SK-N-SH (cell line): ENCODE results near the gene C12orf43. TPM values are rescaled to one million over a fixed set of nuclear protein-coding genes. Genes with fewer than 3 reads are reported as not detected.

Experiments
- CTCF ChIA-PET: fragments of 300-600, 350-600 bp; formaldehyde crosslinking; extraction: SDS; loops from one replicate; lab custom pipeline; 2021; lab: Yijun Ruan, JAX
- POLR2A ChIA-PET: fragments of 350-600 bp; sonication (Branson Sonifier 250); formaldehyde crosslinking; extraction: SDS; loops from one replicate; lab custom pipeline; 2020; ENCODE audit warnings: antibody characterized with exemption, inconsistent platforms; lab: Yijun Ruan, JAX
- DNase-seq: peaks from one replicate; pipeline ENCODE4 v3.0.0; 2012
- H2AFZ ChIP-seq: fragments of 200-600 bp; sonication (generic); 2 replicates; pipeline ENCODE4 v1.8.1; 2016; ENCODE audit warnings: antibody characterized with exemption, mild to moderate bottlenecking, low read depth
- H3F3A ChIP-seq: fragments of 200-600 bp; sonication (generic); replicated peaks from 2 replicates; pipeline ENCODE3; 2016; ENCODE audit warnings: antibody characterized with exemption, mild to moderate bottlenecking; ENCODE audit not compliant: insufficient read depth
- H3K27ac ChIP-seq, 2 experiments: fragments of 200-500 bp in 1 of 2; fragments of 200-600 bp in 1 of 2; sonication (Bioruptor generic) in 1 of 2; sonication (generic), shearing (Covaris generic) in 1 of 2; 2 replicates each; pipeline versions ENCODE4 v1.5.1 to v1.6.1; 2014 to 2016; ENCODE audit warnings: low read depth in 2 of 2, inconsistent platforms in 1 of 2, low read length in 1 of 2, mild to moderate bottlenecking in 1 of 2, mixed read lengths in 1 of 2
- H3K27me3 ChIP-seq: fragments of 200-600 bp; sonication (generic), shearing (Covaris generic); 2 replicates; pipeline ENCODE4 v1.6.1; 2016; ENCODE audit warnings: mixed run types; ENCODE audit not compliant: insufficient read depth
- H3K36me3 ChIP-seq, 2 experiments: fragments of 200-500 bp in 1 of 2; fragments of 200-600 bp in 1 of 2; sonication (Bioruptor generic) in 1 of 2; sonication (generic) in 1 of 2; replicated peaks in 1 of 2; 2 replicates each; pipeline versions ENCODE3 to v1.5.1; 2014 to 2016; ENCODE audit warnings: low read length in 1 of 2, mild to moderate bottlenecking in 1 of 2; ENCODE audit not compliant: insufficient read depth in 2 of 2, control insufficient read depth in 1 of 2
- H3K4me1 ChIP-seq, 2 experiments: fragments of 200-500 bp in 1 of 2; fragments of 200-600 bp in 1 of 2; sonication (Bioruptor generic) in 1 of 2; sonication (generic), shearing (Covaris generic) in 1 of 2; 2 replicates each; pipeline versions ENCODE4 v1.5.1 to v1.6.1; 2014 to 2016; ENCODE audit warnings: low read depth in 1 of 2, low read length in 1 of 2, mixed run types in 1 of 2; ENCODE audit not compliant: insufficient read depth in 2 of 2, control insufficient read depth in 1 of 2
- H3K4me2 ChIP-seq: fragments of 200-600 bp; sonication (generic), shearing (Covaris generic); 2 replicates; pipeline ENCODE4 v1.6.1; 2017; ENCODE audit warnings: mixed run types
- H3K4me3 ChIP-seq, 2 experiments: fragments of 200-500 bp in 1 of 2; fragments of 200-600 bp in 1 of 2; sonication (Bioruptor generic) in 1 of 2; sonication (generic), shearing (Covaris generic) in 1 of 2; 2 replicates each; pipeline versions ENCODE4 v1.5.1 to v1.8.1; 2014 to 2016; ENCODE audit warnings: low read depth in 2 of 2, inconsistent platforms in 1 of 2, low read length in 1 of 2, mild to moderate bottlenecking in 1 of 2, mixed read lengths in 1 of 2, moderate library complexity in 1 of 2
- H3K79me2 ChIP-seq: fragments of 200-600 bp; sonication (generic); 2 replicates; pipeline ENCODE4 v1.8.1; 2017; ENCODE audit warnings: mild to moderate bottlenecking; ENCODE audit not compliant: insufficient read depth
- H3K9ac ChIP-seq: fragments of 200-600 bp; sonication (generic); 2 replicates; pipeline ENCODE4 v1.6.1; 2017; ENCODE audit warnings: mixed run types
- H3K9me2 ChIP-seq: fragments of 200-600 bp; sonication (generic); 2 replicates; pipeline ENCODE4 v1.6.1; 2017; ENCODE audit warnings: mixed run types
- H3K9me3 ChIP-seq: fragments of 200-600 bp; sonication (generic); 2 replicates; pipeline ENCODE4 v1.6.1; 2017; ENCODE audit warnings: mixed run types, mild to moderate bottlenecking, moderate library complexity
- H4K20me1 ChIP-seq: fragments of 200-600 bp; sonication (generic); 2 replicates; pipeline ENCODE4 v1.6.1; 2017; ENCODE audit warnings: mild to moderate bottlenecking, mixed run types; ENCODE audit not compliant: insufficient read depth
- ELF1 ChIP-seq: IDR thresholded peaks from 2 replicates; pipeline ENCODE4 v1.4.0; 2012
- FOSL2 ChIP-seq: IDR thresholded peaks from 2 replicates; pipeline ENCODE4 v1.4.0; 2012; ENCODE audit warnings: low read depth, mild to moderate bottlenecking, moderate library complexity, borderline replicate concordance
- GABPA ChIP-seq: IDR thresholded peaks from 2 replicates; pipeline ENCODE4 v1.4.0; 2012; ENCODE audit warnings: low read depth, mild to moderate bottlenecking
- GATA2 ChIP-seq: sonication (generic); formaldehyde crosslinking; IDR thresholded peaks from 2 replicates; pipeline ENCODE4 v1.5.0; 2020; ENCODE audit warnings: mild to moderate bottlenecking, missing genetic modification reagents
- RFX5 ChIP-seq: IDR thresholded peaks from 2 replicates; pipeline ENCODE4 v1.6.1; 2012; ENCODE audit warnings: mild to moderate bottlenecking, improper control_type of control experiment, low read length
- TAF1 ChIP-seq: IDR thresholded peaks from 2 replicates; pipeline ENCODE4 v1.6.1; 2012; ENCODE audit warnings: low read depth, mild to moderate bottlenecking, low read length, moderate library complexity, borderline replicate concordance
- TCF12 ChIP-seq: IDR thresholded peaks from 2 replicates; pipeline ENCODE4 v1.4.0; 2012
- WGBS: methylation state at CpG from one replicate; pipeline ENCODE4 v1.1.6; 2017; ENCODE audit warnings: low lambda C conversion rate; 5-methylcytosine and 5-hydroxymethylcytosine counted together
- polyA plus RNA-seq, 3 experiments: library from polyadenylated mRNA; depleted of rRNA; stranded (reverse); fragments of >200 nt; gene quantifications; 2 replicates each; pipeline ENCODE4 v1.2.3, GENCODE V29; 2012
- TF ChIP-seq, protein P1 (sequence below): IDR thresholded peaks from 2 replicates; pipeline ENCODE4; 2012
- TF ChIP-seq, protein P2 (sequence below): IDR thresholded peaks from 2 replicates; pipeline ENCODE4 v1.4.0; 2012; ENCODE audit warnings: low read depth, borderline replicate concordance
- TF ChIP-seq, protein P3 (sequence below): IDR thresholded peaks from 2 replicates; pipeline ENCODE4 v1.6.1; 2012; ENCODE audit warnings: mild to moderate bottlenecking, low read depth, low read length, moderate library complexity

The C12orf43 gene
- polyA plus RNA-seq, 1 of the 3 experiments (the other 2 are of a cell fraction): 13.9 TPM

DNA sequence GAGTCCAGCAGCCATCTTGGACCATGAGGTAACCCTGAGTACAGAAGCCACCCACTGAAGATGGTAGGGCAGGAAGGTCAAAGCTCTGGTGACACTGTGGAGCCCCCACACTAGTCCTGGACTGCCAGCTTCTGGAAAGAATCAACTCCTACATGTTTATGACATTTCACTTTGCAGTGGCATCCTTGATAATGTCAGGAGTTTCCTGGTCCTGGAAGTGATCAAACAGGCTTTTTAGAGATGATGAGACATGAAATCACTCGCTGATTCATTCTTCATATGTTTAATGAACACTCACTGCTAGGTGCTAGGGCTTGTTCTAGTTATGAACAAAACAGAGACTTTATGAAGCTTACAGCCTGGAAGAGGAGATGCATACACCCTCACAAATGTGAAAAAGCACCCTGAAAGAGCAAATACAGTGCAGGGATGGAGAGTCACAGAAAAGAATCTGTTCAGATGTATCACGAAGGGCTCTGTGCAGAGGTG lies 53.7 kb downstream of the C12orf43 start:
- 56% methylated on average over 2 of the region's 2 CpGs for WGBS
- H3K9ac ChIP-seq: no peak overlapping the region

DNA sequence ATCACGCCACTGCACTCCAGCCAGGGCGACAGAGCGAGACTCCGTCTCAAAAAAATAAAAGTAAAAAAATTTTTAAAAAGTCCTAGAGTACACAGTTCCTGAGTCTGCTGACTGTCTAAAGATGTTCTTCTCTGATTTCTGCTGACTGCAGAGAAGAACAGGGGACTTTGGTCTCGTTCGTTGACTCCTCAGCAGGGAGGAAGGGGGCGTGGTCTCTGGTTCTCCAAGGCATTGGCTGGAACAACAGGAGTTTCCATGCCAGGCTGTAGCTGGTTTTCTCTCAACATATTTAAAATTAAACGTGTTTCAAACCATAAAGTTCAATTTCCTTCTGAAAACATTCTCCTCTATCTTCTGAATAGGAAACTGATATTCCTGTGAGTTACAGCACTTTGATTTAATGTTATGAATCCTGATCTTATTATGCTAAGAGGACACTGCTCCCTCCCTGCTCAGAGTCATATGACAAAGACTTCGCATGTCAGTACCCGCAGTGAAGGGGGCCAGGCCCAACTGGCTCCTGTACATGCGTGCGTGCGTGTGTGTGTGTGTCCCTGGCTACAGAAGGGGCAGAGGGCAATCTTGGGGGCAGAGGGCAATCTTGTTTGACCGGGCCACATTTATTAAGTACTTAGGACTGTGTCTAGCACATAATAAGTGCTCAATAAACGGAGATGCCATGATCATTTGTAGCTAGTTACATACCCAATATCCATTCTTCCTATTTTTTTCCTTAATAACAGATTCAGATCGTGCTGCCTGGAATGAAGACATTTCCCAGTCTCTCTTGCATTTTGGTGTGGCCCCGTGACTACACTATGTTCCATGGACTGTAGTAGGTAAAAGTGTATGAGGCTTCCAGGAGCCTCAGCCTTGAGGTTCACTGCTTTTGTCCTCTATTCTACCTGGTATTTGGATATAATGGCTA lies 54.4 kb downstream of the C12orf43 start:
- no peak for TF ChIP-seq ELF1
- no peak for TF ChIP-seq GABPA
- TF ChIP-seq, protein P1, sequence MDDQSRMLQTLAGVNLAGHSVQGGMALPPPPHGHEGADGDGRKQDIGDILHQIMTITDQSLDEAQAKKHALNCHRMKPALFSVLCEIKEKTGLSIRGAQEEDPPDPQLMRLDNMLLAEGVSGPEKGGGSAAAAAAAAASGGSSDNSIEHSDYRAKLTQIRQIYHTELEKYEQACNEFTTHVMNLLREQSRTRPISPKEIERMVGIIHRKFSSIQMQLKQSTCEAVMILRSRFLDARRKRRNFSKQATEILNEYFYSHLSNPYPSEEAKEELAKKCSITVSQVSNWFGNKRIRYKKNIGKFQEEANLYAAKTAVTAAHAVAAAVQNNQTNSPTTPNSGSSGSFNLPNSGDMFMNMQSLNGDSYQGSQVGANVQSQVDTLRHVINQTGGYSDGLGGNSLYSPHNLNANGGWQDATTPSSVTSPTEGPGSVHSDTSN: no peak
- TF ChIP-seq GATA2 (CRISPR knock-in tag): no peak
- TF ChIP-seq, protein P2, sequence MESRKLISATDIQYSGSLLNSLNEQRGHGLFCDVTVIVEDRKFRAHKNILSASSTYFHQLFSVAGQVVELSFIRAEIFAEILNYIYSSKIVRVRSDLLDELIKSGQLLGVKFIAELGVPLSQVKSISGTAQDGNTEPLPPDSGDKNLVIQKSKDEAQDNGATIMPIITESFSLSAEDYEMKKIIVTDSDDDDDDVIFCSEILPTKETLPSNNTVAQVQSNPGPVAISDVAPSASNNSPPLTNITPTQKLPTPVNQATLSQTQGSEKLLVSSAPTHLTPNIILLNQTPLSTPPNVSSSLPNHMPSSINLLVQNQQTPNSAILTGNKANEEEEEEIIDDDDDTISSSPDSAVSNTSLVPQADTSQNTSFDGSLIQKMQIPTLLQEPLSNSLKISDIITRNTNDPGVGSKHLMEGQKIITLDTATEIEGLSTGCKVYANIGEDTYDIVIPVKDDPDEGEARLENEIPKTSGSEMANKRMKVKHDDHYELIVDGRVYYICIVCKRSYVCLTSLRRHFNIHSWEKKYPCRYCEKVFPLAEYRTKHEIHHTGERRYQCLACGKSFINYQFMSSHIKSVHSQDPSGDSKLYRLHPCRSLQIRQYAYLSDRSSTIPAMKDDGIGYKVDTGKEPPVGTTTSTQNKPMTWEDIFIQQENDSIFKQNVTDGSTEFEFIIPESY: no peak
- no peak for TF ChIP-seq TCF12
- TF ChIP-seq TAF1: no peak
- TF ChIP-seq, protein P3, sequence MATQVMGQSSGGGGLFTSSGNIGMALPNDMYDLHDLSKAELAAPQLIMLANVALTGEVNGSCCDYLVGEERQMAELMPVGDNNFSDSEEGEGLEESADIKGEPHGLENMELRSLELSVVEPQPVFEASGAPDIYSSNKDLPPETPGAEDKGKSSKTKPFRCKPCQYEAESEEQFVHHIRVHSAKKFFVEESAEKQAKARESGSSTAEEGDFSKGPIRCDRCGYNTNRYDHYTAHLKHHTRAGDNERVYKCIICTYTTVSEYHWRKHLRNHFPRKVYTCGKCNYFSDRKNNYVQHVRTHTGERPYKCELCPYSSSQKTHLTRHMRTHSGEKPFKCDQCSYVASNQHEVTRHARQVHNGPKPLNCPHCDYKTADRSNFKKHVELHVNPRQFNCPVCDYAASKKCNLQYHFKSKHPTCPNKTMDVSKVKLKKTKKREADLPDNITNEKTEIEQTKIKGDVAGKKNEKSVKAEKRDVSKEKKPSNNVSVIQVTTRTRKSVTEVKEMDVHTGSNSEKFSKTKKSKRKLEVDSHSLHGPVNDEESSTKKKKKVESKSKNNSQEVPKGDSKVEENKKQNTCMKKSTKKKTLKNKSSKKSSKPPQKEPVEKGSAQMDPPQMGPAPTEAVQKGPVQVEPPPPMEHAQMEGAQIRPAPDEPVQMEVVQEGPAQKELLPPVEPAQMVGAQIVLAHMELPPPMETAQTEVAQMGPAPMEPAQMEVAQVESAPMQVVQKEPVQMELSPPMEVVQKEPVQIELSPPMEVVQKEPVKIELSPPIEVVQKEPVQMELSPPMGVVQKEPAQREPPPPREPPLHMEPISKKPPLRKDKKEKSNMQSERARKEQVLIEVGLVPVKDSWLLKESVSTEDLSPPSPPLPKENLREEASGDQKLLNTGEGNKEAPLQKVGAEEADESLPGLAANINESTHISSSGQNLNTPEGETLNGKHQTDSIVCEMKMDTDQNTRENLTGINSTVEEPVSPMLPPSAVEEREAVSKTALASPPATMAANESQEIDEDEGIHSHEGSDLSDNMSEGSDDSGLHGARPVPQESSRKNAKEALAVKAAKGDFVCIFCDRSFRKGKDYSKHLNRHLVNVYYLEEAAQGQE: no peak
- TF ChIP-seq, all 33 proteins: peak for 0
- Histone ChIP-seq H2AFZ (no peak overlapping the region), H3K4me2 (no peak overlapping the region), H3K9ac (no peak overlapping the region), H3K36me3 (no peaks in the 10 kb centered on the region), H4K20me1 (no peaks in the 10 kb centered on the region), H3F3A (no peaks in the 10 kb centered on the region), H3K9me2 (no peaks in the 10 kb centered on the region), H3K9me3 (no peaks in the 10 kb centered on the region), H3K79me2 (no peaks in the 10 kb centered on the region), H3K4me3 (no peak overlapping the region), H3K4me1 (no peaks in the 10 kb centered on the region), H3K27me3 (no peaks in the 10 kb centered on the region; the same call in 1 of the 2 replicates), H3K27ac (no peak overlapping the region)
- WGBS: 81% methylated on average over 17 of the region's 17 CpGs
- ChIA-PET POLR2A (no interaction called here), CTCF (interaction anchor here (1.3 to 5.8 kb wide), 3 partner anchors 10 to 313 kb away, joined by 3 to 26 read pairs (median 17); no protein-coding TSS in a partner anchor)
- DNase-seq: no peak

More for the DNA sequence above, 53.7 kb downstream of the C12orf43 start:
- DNase-seq: no peak
- H4K20me1 ChIP-seq: no peaks in the 10 kb centered on the region
- H3K4me1 ChIP-seq: no peaks in the 10 kb centered on the region
- no peaks in the 10 kb centered on the region; the same call in 1 of the 2 replicates for H3K27me3 ChIP-seq
- TF ChIP-seq, protein P1: peak; percentile 49
- TF ChIP-seq FOSL2: 0 out of 2 replicates have a peak, but pooled peaks have one; percentile 20
- no peak for TF ChIP-seq RFX5
- peak; percentile 61 for TF ChIP-seq TCF12
- H3K4me2 ChIP-seq: no peak overlapping the region
- no peaks in the 10 kb centered on the region for H3K79me2 ChIP-seq
- H3K9me3 ChIP-seq: no peaks in the 10 kb centered on the region
- ChIA-PET POLR2A (interaction anchor here (0.6 kb wide), 1 partner anchor 17 kb away, joined by 4 read pairs; no protein-coding TSS in a partner anchor), CTCF (interaction anchor here (1.3 to 5.8 kb wide), 4 partner anchors 10 to 316 kb away, joined by 3 to 26 read pairs (median 10); no protein-coding TSS in a partner anchor)
- no peaks in the 10 kb centered on the region for H3F3A ChIP-seq
- no peaks in the 10 kb centered on the region for H3K9me2 ChIP-seq
- no peak overlapping the region for H3K4me3 ChIP-seq
- no peak overlapping the region for H2AFZ ChIP-seq
- no peak overlapping the region for H3K27ac ChIP-seq
- H3K36me3 ChIP-seq: no peaks in the 10 kb centered on the region
